ENCODE data around the gene RFC3.

GRCh38 chr13:33794576-33794975 is 23.4 kb upstream of the RFC3 start:
- TF ChIP-seq POLR2A (IDR thresholded peaks at IDR 0.05) (no peak), CTCF (IDR thresholded peaks at IDR 0.05) (no peak)

All from adrenal gland (tissue), 5 donors.